DLD1 (cell line): Measurements from ENCODE around the gene RASSF8.

Source experiments
- in situ Hi-C: cut with HindIII; loops from 2 replicates; pipeline ENCODE4 v1.10.0; 2017; ENCODE audit warnings: low sequenced_read_pairs

RASSF8 gene

DNA sequence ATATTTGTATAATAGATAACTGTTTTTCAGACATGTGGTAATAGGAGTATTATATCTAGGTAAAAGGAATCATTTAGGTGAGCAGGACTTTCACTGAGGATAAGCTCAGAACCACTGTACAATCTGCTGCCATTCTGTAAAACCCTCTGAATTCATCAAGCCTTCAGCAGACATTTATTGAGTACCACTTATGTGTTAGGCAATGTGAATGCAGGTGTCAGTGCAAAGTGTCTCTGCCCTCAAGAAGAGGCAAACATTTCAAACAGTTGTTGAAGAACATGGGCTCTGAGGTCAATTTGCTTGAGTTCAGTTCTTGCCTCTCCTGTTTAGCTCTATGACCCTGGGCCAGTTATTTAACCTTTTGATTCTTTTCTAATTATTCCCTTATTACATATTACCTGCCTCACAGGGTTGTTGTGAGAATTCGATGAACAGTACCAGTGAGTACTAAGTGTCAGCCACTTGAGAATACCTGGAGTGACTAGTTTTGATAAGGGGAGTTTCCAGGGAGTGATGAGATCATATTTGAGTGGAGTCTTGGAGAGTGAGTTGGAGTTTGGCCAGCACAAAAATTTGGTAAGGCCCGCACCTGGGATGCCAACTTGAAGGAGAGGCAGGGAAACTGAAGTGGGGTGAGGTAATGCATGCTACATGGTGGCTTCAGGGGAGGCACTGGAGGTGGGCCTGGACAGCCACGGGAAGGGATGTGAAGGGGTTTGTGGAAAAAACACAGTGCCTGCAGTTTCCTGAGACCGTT lies 33.7 kb downstream of the RASSF8 start:
- in situ Hi-C loops, result no loop called here

DNA sequence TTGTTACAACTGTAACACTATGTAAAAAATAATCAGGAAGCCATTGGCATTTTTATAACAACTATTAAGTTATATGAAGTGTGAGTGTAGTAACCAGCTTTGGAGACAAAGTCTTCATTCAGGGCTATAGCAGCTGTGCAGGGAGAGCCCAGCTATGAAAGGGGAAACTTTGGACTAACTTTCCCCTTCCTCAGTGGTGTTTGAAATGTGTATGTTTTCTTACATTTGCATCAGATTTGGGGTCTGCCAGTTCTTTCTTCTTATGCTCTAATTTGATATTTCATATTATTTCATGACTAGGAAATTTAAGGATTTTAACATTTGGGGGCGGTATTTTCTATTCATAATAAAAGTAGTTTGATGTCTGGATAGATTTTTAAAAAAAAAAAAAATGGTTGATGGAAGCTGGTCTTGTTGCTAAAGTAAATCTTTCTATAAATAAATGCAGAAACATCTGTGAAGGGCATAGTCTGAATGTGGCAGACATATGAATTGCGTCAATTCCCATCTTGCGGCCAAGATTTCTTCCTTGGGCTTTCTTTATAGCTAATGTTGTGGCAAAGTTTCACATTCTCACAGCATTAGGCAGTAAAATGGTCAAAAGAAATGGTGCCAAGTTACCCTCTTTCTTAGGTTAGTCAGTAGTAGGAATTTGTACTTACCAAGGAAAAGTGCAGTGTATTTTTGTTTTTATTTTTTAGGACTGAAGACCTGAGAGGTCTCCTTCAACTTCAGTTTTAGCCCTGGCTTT lies 35.6 kb downstream of the RASSF8 start:
- in situ Hi-C loops, result no loop called here

GRCh38 chr12:25994901-25995625 lies 36.6 kb downstream of the RASSF8 start:
- in situ Hi-C loops, result no loop called here

- in situ Hi-C loops, result no loop called here
These were observed 37.4 kb downstream of the RASSF8 start for GRCh38 chr12:25995906-25996305.

- in situ Hi-C loops, result no loop called here
These were observed 38.2 kb downstream of the RASSF8 start for GRCh38 chr12:25996677-25997076.

DNA sequence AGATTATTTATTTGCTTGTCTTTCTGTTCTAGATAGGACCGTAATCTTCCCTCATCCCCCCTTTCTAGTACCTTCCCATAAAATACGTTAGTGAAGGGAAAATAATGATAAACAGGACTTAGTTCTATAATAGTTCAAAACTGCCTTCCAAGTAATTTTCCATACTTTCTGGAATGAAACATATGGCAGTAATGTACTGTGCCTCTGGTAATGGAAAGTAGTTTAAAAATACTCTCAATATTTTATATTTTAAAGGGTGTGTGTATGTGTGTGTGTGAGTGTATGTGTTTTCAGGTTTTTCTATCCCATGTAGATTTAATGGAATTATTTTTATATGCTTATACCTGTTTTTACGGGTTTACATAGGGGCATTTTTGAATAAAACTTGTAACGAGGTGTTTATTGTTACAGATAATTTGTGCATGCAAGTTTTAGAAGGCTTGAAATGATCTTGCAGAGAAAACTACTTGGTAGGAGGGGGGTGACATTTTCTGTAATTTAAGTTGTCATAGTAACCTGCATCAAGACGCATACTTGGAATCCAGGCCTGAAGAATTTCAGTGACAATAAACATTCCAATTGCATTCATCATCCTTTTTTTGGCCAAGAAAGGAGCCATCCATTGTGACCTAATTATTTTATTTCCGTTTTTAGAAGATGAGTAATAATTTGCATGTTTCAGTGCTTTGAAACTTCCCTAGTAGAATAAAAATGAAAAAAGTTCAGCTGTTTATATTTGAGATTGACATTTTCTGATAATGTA lies 38.9 kb downstream of the RASSF8 start:
- in situ Hi-C loops, result no loop called here

DNA sequence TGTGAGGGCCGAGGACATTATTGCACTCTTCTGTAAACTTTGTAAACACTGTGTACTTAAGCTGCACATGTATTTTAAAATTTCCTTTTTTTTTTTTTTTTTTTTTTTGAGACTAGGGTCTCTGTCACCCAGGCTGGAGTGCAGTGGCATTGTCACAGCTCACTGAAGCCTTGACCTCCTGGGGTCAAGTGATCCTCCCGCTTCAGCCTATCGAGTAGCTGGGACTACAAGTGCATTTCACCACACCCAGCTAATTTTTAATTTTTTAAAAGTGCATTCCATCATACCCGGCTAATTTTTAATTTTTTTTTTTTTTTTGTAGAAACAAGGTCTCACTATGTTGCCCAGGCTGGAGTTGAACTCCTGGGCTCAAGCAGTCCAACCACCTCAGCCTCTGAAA lies 42.4 kb downstream of the RASSF8 start:
- in situ Hi-C loops, result no loop called here

GRCh38 chr12:26001530-26001929 lies 43.0 kb downstream of the RASSF8 start:
- in situ Hi-C loops, result no loop called here

DNA sequence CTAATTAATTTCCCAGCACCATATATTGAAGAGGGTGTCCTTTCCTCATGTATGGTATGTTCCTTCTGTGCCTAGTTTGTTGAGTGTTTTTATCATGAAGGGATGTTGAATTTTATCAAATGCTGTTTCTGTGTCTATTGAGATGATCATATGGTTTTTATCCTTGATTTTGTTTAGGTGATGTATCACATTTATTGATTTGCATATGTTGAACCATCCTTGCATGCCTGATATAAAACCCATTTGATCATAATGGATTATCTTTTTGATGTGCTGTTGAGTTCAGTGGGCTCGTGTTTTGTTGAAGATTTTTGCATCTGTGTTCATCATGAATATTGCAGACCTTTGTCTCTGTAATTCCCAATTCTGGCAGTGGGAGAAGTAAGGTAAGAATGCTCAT lies 44.6 kb downstream of the RASSF8 start:
- in situ Hi-C loops, result no loop called here

DNA sequence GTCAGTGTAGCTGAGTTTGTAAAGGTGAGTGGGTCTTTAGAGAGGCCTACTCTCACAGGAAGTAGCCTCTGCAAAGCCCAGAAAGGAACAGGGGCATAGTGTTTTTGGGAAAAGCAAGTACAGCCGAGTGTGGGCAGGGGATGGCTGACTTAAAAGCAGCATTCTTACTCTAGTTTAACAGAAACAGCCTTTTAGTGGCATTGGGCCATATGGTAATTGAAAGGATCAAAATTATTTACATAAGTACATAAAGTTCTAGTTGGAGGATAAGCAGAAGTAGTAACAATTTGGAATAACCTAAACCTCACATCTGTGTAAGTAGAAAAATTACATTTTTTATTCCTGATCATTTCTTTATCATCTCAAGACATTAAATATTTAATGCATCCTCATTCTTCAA lies 49.1 kb downstream of the RASSF8 start:
- in situ Hi-C loops, result no loop called here

DNA sequence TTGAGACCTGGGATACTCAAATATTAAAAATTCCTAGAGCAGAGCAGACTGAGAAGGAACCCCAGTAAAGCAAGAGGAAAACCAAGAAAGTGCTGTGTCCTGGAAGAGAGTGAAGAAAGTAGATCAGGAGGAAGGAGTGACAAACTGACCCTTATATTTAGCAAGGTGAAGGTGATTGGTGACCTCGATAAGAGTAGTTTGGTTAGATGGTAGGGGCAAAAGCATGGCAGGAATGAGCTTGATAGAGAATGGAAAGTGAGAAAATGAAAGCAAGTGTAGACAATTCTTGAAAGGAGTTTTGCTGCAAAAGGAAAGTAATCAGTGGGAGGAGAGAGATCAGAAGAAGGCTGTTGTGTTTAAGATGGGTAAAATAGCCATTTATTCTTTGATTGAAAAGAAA lies 51.1 kb downstream of the RASSF8 start:
- in situ Hi-C loops, result no loop called here

- in situ Hi-C loops, result no loop called here
These were observed 51.9 kb downstream of the RASSF8 start for GRCh38 chr12:26010293-26010821.

DNA sequence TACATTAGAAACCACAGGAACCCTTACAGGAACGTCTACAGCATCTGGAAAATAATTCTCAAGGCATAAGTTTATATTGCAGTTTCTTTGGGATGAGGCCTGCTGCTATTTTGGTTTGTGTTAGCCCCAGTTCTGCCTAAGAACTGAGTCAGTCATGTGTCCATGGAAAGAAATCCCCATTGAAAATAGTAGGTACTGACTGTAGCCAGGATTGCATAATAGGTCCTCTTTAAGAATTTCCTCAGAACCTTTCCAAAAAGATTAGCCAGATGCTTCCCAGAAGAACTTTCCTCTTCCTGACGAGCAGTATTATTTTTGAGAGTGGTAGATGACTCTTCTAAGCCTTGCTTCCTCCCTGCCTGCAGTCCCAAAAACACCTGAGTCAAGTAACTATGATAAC lies 52.6 kb downstream of the RASSF8 start:
- in situ Hi-C loops, result no loop called here

GRCh38 chr12:26014085-26014484 lies 55.6 kb downstream of the RASSF8 start:
- in situ Hi-C loops, result no loop called here

DNA sequence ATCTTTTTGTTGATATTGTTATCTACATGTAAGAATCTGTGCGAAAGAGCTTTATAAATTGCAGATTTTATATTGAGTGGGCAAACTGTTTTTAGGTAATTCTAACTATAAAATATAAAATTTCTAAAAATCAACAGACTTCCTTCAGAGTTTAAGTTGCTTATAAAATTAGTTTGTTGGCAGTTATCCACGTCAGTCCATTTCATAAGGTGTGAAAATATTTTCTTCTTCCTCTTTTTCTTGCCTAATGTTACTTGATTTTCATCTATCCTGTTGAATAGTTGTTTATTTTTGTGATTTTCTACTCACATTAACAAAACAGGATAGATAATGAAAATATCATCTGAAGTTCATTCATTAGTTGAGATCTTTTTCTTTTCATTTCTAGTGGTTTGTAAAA lies 58.0 kb downstream of the RASSF8 start:
- in situ Hi-C loops, result no loop called here

- in situ Hi-C loops, result no loop called here
These were observed 59.2 kb downstream of the RASSF8 start for GRCh38 chr12:26017484-26018211.

- in situ Hi-C loops, result no loop called here
These were observed 60.4 kb downstream of the RASSF8 start for GRCh38 chr12:26018926-26019325.

DNA sequence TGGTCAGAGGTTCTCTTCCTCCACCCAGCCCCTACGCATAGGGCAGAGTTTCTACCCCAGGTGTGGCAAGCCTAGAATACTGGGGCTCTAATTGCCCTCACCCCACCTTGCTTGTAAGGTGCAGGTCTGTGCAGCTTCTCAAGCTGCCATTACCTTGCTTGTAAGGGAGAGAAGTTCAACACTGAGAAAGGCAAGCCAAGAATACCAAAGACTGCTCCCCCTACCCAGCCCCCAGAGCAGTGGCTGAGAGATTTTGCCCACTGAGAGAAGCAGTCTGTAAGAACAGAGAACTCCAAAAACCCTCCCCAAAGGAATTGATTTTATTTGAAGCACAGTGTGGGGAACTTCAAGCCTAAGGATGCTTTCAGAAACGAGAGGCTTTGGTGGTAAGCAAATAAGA lies 63.1 kb downstream of the RASSF8 start:
- in situ Hi-C loops, result no loop called here

DNA sequence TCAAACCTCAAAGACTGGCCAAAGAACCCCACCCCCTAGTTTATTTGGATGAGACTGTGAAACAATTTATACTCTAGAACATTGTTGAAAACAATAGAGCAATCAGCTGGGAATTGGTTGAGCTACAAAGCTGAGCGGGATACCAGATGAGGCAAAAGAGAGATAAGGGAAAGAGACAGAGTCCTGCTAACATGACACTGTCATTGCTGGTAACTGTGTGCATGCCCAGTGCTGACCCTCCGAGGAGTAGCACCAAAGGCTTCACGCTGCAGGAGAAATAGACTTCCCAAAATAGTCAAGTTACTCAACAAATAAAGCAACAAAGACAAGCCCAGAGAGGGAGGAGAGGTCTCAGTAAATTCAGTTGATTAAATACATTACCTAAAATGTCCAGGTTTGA lies 63.6 kb downstream of the RASSF8 start:
- in situ Hi-C loops, result no loop called here

- in situ Hi-C loops, result no loop called here
These were observed 68.2 kb downstream of the RASSF8 start for GRCh38 chr12:26026713-26027112.
